B cell (primary cell): ENCODE results near the gene AK1.

Experiments
- CTCF ChIP-seq: fragments of 200-600 bp; IDR thresholded peaks from one replicate; pipeline ENCODE4 v1.8.0; 2022; ENCODE audit warnings: antibody characterized with exemption, mild to moderate bottlenecking
- EZH2 ChIP-seq: IDR thresholded peaks from 2 replicates; pipeline ENCODE4 v1.6.1; 2012; ENCODE audit warnings: borderline replicate concordance, low read depth, mild to moderate bottlenecking, moderate library complexity, low read length; ENCODE audit not compliant: insufficient read depth, poor library complexity, severe bottlenecking

GRCh38 chr9:127860779-127861178, 16.7 kb downstream of the AK1 start:
- no peak for TF ChIP-seq CTCF
- no peak for TF ChIP-seq EZH2
